T-helper 2 cell (primary cell): Measurements from ENCODE around the gene JARID2.

Experiments used
- DNase-seq, 5 experiments: peaks; one replicate each; pipeline versions ENCODE4 v3.0.0 to v3.0.0-alpha.2; 2012 to 2022

JARID2 gene

GRCh38 chr6:15427331-15428070, 181.6 kb downstream of the JARID2 start:
- DNase-seq, result no peak

- no peak for DNase-seq
Measured at GRCh38 chr6:15429141-15430110, 183.6 kb downstream of the JARID2 start.

GRCh38 chr6:15430186-15430585, 184.3 kb downstream of the JARID2 start:
- DNase-seq, result no peak

GRCh38 chr6:15430931-15431405, 185.1 kb downstream of the JARID2 start:
- no peak for DNase-seq

GRCh38 chr6:15431762-15432483, 186.1 kb downstream of the JARID2 start:
- no peak for DNase-seq

GRCh38 chr6:15433511-15433861, 187.6 kb downstream of the JARID2 start:
- DNase-seq, result no peak

- peak in 1 of 5 experiments; percentile 51 for DNase-seq
Measured at GRCh38 chr6:15434263-15434662, 188.4 kb downstream of the JARID2 start.

- DNase-seq, result peak in 1 of 5 experiments; percentile 44
Measured at GRCh38 chr6:15434823-15435380, 189.0 kb downstream of the JARID2 start.

GRCh38 chr6:15435468-15435867, 189.6 kb downstream of the JARID2 start:
- DNase-seq, result no peak

- no peak for DNase-seq
Measured at GRCh38 chr6:15436451-15436850, 190.6 kb downstream of the JARID2 start.

GRCh38 chr6:15437090-15437635, 191.3 kb downstream of the JARID2 start:
- DNase-seq, result no peak

- no peak for DNase-seq
Measured at GRCh38 chr6:15439410-15440025, 193.6 kb downstream of the JARID2 start.

- DNase-seq, result no peak
Measured at GRCh38 chr6:15440040-15440439, 194.2 kb downstream of the JARID2 start.

GRCh38 chr6:15441215-15441868, 195.5 kb downstream of the JARID2 start:
- peak in 2 of 5 experiments; percentile 10 to 48 for DNase-seq

- no peak for DNase-seq
Measured at GRCh38 chr6:15441981-15442380, 196.1 kb downstream of the JARID2 start.

GRCh38 chr6:15442467-15442866, 196.6 kb downstream of the JARID2 start:
- DNase-seq, result no peak

GRCh38 chr6:15443119-15443830, 197.4 kb downstream of the JARID2 start:
- DNase-seq, result no peak

- DNase-seq, result no peak
Measured at GRCh38 chr6:15444081-15444731, 198.3 kb downstream of the JARID2 start.

- no peak for DNase-seq
Measured at GRCh38 chr6:15444881-15445280, 199.0 kb downstream of the JARID2 start.
